Stimulated activated naive CD4-positive, alpha-beta T cell treated with Interleukin-2 at 50 U/mL for 16 hours (primary cell): ENCODE measurements around the gene FOXB1.

ENCODE experiments used
- DNase-seq: peaks from one replicate; lab custom pipeline; 2025; lab: John Stamatoyannopoulos, UW

The FOXB1 gene

GRCh38 chr15:60020736-60021135, 16.6 kb downstream of the FOXB1 start:
- DNase-seq: no peak

- DNase-seq: no peak
Observed at GRCh38 chr15:60021589-60022378, 17.7 kb downstream of the FOXB1 start.

DNA sequence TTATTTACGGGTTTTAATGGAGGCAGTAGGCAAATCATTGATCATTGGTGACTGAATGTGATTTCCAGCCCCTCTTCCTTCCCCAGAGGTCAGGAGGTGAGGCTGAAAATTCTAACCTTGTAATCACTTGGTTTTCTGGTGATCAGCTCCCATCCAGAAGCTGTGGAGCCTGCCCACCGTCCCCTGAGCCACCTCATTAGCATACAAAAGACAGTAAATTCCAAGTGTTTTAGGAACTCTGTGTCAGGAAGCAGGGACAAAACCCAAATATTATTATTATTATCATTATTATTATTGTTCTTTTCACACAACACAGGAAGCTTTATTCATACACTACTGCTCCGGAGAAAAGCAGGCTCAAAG, 18.2 kb downstream of the FOXB1 start:
- no peak for DNase-seq

DNA sequence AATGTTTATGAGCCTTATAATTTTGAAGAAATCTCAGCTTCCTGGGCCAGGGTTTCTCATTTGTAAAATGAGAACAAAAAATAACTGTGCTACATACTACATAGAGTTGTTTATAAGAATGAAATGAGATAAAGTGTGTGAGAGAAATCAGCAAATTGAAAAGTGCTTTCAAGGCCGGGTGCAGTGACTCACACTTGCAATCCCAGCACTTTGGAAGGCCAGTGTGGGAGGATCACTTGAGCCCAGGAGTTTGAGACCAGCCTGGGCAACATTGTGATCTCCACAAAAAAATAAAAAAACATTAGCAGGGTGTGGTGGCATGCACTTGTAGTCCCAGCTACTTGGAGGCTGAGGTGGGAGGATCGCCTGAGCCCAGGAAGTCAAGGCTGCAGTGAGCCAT, 22.4 kb downstream of the FOXB1 start:
- no peak for DNase-seq

DNA sequence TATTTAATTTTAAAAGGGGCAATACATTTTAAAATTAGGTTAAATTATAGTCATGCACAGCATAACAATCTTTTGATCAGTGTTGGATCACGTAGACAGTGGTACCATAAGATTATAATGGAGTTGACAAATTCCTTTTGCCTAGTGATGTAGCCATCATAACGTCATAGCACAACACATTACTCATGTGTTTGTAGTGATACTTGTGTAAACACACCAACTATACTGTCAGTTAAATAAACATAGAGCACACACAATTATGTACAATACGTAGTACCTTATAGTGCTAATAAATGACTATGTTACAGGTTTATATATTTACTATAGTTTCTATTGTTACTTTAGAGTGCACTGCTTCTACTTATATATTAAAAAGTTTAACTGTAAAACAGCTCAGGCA, 31.2 kb downstream of the FOXB1 start:
- DNase-seq: no peak

DNA sequence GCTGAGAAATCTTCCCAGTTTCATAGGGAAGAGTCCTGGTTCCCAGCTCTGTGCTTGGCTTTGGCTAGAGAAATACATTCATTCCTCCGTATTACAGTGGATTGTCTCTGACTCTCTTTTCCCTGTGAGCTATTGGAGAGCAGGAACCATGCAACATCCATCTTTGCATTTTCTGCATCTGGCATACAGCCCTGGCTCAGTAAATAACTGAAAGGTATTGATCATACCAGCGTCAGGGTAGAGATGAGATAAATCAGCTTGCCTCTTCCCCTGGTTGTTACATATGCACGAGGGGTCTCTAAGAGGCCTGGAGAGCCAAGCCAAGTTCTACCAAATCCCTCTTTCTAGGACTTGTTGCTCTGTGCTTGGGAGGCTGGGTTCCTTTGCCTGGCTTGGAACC, 35.2 kb downstream of the FOXB1 start:
- DNase-seq: no peak

DNA sequence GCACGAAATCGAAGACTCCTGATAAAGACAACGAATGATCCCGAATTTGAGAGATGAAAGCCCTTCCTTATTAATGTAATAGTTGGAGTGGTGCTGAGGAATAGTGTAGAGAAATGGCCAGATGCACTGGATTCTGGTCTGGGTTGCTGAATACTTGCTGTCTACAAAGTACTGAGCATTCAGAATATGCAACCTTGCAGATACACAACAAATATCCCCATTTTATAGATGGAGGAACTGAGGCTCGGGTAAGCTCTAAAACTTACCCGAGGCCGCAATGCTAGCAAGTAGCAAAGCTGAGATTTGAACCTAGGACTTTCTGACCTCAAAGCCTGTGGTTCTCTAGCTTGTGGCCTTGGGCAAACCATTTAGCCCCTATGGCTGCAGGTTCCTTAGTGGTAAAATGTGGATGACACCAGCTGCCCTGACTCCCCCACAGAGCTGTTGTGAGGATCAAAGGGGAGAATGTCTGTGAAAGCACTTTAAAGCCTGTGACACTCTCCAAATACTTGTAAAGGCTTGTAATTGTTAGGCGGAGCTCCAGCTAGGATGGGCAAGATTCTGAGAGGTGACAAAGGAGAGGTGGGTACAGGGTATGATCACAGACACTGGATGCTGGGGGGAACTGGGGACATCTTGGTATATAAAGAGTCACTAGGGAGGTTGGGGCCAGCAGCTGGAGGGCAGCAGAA, 39.8 kb downstream of the FOXB1 start:
- DNase-seq: no peak

GRCh38 chr15:60044636-60045270, 40.6 kb downstream of the FOXB1 start:
- DNase-seq: peak; percentile 5

- no peak for DNase-seq
Observed at GRCh38 chr15:60047701-60048100, 43.6 kb downstream of the FOXB1 start.

DNA sequence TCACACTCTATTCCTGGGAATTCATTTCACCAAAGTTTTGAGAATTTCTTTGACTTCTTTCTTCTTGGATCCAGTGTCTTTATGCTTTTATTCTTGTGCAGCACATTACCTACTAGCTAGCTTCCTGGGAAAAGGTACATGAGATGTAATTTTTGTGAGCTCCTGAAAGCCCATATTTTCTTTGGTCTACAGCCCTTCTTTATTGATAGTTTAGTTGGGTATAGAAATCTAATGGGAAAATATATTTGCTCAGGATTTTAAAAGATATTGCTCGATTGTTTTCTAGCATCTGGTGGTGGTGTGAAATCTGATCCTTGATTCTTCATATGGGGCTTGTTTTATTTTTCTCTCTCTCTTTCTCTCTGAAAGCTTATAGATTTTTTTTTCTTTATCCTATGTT, 45.8 kb downstream of the FOXB1 start:
- DNase-seq: no peak

- DNase-seq: no peak
Observed at GRCh38 chr15:60052796-60053195, 48.7 kb downstream of the FOXB1 start.

DNA sequence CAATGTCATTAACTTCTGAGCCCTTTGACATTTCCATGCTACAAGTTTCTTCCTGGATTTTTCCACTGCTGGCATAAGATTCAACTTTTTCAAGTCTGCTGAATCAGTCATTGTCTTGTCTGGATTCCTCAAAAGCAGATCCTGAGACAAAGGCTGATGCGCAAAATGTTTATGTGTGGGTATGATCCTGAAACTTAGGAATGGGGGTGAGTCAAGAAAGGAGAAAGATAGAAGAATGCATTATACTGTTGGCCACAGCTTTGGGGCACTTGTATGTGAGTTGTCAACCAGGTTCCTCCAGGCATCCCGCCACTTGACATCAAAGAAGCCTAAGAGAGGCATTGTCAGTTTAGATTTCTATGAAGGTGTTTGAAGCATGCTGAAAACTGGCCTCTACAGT, 50.4 kb downstream of the FOXB1 start:
- DNase-seq: no peak
